ENCODE results near the gene SLC2A13. TPM values are rescaled to one million over a fixed set of nuclear protein-coding genes. Genes with fewer than 3 reads are reported as not detected.
"Not testable (repeated sequence)": the region's sequence is repeated elsewhere in the genome, so short reads cannot be mapped to it uniquely, and the experiment has no call there.

SLC2A13 gene
- polyA plus RNA-seq, 1 donor = 12.5 TPM

GRCh38 chr12:39752482-39753137 is 353.3 kb downstream of the SLC2A13 start:
- DNase-seq = no peak

GRCh38 chr12:39746151-39746550 is 359.7 kb downstream of the SLC2A13 start:
- not testable (repeated sequence) for DNase-seq

GRCh38 chr12:39743655-39744054 is 362.2 kb downstream of the SLC2A13 start:
- no peak for DNase-seq

GRCh38 chr12:39736406-39736805 is 369.5 kb downstream of the SLC2A13 start:
- DNase-seq = no peak

- DNase-seq = no peak
Measured at GRCh38 chr12:39723831-39724230, 382.1 kb downstream of the SLC2A13 start.

- DNase-seq = no peak
Measured at GRCh38 chr12:39722504-39722903, 383.4 kb downstream of the SLC2A13 start.

GRCh38 chr12:39713552-39713951 is 392.3 kb downstream of the SLC2A13 start:
- DNase-seq = no peak

- no peak for DNase-seq
Measured at GRCh38 chr12:39712334-39712733, 393.5 kb downstream of the SLC2A13 start.

Other genes starting within 250 kb of the SLC2A13 start
- gene LRRK2, start 118.9 kb upstream of the SLC2A13 start, polyA plus RNA-seq (ENCODE audit: insufficient read length) = 26.7 TPM